GM18951 (cell line): Measurements from ENCODE around the gene IGFN1.

Source experiments
- POLR2A ChIP-seq: IDR thresholded peaks from 4 replicates; pipeline ENCODE4 v1.6.1; 2011; ENCODE audit warnings: mild to moderate bottlenecking; ENCODE audit not compliant: insufficient read length, insufficient read depth; ENCODE audit errors: extremely low read depth
- in situ Hi-C: fragments of 300-500 bp; cut with MboI; formaldehyde crosslinking; loops from one replicate; pipeline ENCODE4 v1.12.0; 2022; ENCODE audit warnings: low sequenced_read_pairs, mixed read lengths, inconsistent platforms; ENCODE audit not compliant: unreplicated experiment

The IGFN1 gene

GRCh38 chr1:201267481-201268229 lies 77.0 kb downstream of the IGFN1 start:
- TF ChIP-seq POLR2A = no peak
- in situ Hi-C loops = no loop called here

- in situ Hi-C loops = no loop called here
- no peak for TF ChIP-seq POLR2A
These were observed 78.1 kb downstream of the IGFN1 start for GRCh38 chr1:201268604-201269151.

GRCh38 chr1:201269281-201269680 lies 78.7 kb downstream of the IGFN1 start:
- in situ Hi-C loops = no loop called here
- no peak for TF ChIP-seq POLR2A

- TF ChIP-seq POLR2A = no peak
- in situ Hi-C loops = no loop called here
These were observed 79.3 kb downstream of the IGFN1 start for GRCh38 chr1:201269900-201270410.

GRCh38 chr1:201270616-201271390 lies 80.2 kb downstream of the IGFN1 start:
- TF ChIP-seq POLR2A = no peak
- in situ Hi-C loops = no loop called here

GRCh38 chr1:201272799-201273198 lies 82.2 kb downstream of the IGFN1 start:
- no peak for TF ChIP-seq POLR2A
- in situ Hi-C loops = no loop called here

- no peak for TF ChIP-seq POLR2A
- in situ Hi-C loops = no loop called here
These were observed 84.1 kb downstream of the IGFN1 start for GRCh38 chr1:201274616-201275252.

- in situ Hi-C loops = no loop called here
- TF ChIP-seq POLR2A = no peak
These were observed 84.6 kb downstream of the IGFN1 start for GRCh38 chr1:201275253-201275666.

GRCh38 chr1:201276891-201277290 lies 86.3 kb downstream of the IGFN1 start:
- TF ChIP-seq POLR2A = no peak
- in situ Hi-C loops = no loop called here

- no peak for TF ChIP-seq POLR2A
- in situ Hi-C loops = no loop called here
These were observed 86.8 kb downstream of the IGFN1 start for GRCh38 chr1:201277441-201277840.
